GM21381 (cell line): ENCODE results near the gene AASDHPPT.

Experiments
- ATAC-seq: cut with Tn5 transposase; IDR thresholded peaks from one replicate; pipeline ENCODE4 v1.9.1; 2021; ENCODE audit warnings: mild to moderate bottlenecking, moderate library complexity; ENCODE audit not compliant: unreplicated experiment

The AASDHPPT gene

DNA sequence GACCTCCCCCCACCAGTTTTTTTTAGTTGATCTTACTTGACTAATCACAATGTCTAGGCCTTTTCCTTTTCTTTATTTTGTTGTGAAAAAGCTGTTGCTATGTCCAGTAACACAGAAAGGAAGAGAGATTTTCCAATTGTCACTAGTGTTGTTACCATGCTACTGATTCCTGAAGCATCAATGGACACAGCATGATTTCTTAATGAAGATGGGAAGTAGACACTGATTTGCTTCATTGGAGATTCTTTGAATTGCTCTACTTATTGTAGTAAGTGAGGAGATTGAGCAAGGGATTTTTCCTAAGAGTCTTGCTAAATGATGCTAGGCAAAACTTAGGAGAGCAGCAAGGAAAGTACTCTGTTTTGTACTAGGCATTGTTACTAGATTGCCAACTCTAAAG lies 4.6 kb downstream of the AASDHPPT start:
- ATAC-seq, result no peak

DNA sequence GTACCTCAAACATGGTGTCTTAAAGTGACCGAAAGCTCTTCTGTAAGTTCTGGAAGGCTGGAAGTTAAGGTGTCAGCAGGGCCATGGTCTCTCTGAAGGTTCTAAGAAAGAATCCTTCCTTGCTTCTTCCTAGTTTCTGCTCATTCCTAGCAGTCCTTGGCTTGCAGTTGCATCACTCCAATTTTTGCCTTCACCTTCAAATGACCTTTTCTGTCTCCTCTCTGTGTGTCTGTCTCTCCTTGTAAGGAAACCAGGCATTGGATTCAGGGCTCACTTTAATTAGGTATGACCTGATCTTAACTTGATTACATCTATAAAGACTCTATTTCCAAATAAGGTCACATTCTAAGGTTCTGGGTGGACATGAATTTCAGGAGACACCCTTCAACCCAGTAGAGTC lies 8.7 kb downstream of the AASDHPPT start:
- no peak for ATAC-seq

DNA sequence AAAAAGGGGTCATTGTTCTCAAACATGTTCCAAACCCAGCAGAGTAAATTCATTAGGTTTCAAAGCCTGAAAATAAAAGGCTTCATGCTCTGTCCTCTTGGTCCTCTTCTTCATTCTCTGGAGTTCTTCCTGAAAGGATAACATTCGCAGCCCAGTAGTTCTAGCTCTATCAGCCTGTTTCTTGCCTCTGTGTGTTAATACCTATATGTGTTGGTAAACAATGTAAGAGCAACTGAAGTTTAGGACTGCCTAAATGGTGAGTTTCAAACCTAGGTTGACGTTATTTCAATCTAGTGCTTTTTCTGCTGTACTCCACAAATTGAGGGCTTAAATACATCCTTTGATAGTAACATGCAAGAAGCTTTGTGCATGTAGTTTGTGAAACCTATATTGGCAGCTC lies 9.4 kb downstream of the AASDHPPT start:
- no peak for ATAC-seq

DNA sequence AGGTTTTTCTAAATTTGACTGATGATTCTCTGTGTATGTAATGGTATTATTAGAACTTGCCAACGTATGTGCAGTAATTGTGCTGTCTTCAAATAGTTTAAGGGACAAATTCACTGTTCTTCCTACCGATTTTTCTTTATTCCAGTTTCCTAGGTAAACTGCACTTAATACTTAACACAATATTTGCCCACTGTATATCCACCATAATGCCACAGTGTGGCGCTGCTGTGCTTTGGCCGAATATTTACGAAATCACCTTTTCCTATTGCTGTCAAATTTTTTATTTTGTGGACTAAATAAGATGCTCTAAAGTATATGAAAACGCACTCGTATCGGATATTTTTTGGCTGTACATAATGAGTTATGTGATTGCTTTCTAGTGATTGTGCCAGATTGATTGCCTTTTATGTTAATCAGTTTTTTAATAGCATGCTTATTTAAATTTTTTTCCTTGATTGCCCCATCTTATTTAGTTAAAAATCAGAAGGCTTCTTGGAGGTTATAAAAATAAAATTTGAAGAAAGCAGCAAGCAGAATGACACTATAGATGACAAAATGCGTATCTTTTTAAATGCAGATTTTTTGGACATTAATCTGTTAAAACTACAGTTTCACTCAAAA lies 10.5 kb downstream of the AASDHPPT start:
- ATAC-seq, result no peak

DNA sequence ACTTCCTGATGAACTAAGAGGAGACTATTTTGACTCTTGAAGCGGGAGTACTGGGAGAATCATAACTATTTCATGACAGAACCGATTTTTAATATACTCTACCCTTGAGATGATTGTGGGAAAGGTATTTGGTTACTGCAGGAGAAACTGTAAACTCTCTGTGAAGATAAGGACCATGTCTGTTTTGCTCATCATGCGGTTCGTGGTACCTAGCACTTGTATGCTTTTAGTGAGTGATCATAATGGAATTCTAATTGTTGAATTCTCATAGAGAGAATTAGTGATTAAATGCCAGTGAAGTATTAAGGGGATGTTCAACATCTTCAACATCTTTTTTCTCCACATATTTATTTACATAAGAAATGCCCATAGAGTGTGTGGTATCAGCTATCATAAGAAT lies 11.4 kb downstream of the AASDHPPT start:
- ATAC-seq, result no peak

DNA sequence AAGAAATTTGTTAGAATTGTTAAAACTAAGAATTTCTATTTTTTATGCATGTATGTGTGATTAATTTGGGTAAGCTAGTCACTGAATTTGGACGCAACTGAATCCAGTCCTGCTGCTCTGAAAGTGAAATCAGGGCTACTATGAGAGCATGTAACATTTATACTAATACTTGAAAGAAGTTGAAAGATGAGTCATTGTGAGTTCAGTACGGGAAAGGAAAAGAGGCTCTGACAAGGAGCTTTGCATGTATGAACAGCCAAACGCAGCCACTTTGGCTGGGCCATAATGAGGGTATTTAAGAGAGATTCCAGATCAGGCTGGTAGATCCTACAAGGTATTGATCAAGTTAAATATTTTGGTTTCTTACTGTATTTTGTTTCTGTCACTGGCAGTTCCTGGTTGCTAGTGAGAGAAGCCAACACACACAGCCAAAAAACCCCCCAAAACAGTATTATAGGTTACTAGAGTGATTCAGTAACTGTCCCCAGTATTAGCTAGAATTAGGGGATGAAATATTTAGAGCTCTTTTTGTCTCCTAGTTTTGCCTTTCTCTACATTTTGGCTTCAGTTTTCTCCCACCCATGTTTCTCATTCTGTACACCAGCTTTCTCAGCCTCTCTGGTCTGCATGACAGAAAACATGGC lies 14.1 kb downstream of the AASDHPPT start:
- ATAC-seq, result peak; percentile 98

DNA sequence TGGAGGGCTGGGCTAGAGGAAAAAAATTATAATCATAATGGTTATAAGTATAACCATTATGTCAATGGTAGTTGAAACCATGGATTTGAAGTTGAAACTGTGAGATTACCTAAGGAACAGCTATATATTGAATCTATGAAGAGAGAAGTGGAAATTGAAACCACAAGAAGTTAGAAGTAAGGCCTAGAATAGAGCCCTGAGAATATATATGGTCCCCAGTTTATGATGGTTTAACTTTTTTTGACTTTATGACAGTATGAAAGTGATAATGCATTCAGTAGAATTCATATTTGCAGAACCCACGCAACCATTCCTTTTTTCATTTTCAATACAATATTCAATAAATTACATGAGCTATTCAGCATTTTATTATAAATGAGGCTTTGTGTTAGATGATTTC lies 15.0 kb downstream of the AASDHPPT start:
- ATAC-seq, result no peak

DNA sequence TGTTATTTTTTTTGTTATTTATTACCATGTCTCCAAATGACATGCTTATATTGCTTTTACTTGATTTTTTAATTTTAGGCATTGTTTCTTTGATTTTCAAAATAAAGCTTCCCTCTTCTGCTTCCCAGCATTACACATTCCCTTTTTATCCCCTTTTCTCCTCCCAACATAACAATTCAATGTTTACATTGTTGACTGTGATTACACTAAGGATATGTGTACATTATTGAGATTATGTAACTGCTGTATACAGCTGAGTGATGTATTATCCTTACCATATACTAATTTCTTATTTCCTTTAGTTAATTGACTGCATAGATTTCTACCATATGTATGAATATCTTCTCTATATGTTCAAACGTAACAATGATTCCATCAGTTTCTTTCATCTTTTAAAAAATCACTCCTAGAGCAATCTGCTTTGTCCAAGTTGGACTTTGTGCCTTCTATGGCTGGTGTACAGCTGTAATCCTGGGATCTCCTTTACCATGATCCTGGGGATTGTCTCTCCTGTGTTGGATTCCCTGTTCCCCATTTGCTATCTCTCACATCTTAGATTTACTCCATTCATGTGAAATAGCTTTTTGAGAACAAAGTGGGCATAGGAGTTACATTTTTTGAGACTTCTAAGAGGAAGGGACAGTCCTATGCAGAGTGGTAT lies 21.6 kb downstream of the AASDHPPT start:
- ATAC-seq, result no peak

DNA sequence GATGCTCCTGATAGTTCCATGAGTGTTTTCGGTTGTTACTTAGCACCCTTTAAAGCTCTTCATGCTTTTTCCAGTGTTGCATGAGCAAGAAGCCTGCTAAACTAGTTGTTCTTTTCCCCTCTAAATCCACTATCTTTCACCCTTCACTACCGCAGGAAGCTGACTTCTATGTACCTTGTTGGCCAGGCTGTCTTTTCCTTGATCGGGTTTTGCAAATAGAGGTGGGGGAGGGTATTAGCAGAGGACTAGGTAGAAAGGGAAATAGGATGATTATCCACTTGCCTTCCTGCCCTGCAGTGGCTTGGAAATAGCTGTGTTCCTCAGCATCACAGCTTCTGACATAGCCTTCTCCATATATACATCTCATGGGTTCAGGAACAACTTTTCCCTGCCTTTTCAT lies 23.9 kb downstream of the AASDHPPT start:
- ATAC-seq, result no peak

DNA sequence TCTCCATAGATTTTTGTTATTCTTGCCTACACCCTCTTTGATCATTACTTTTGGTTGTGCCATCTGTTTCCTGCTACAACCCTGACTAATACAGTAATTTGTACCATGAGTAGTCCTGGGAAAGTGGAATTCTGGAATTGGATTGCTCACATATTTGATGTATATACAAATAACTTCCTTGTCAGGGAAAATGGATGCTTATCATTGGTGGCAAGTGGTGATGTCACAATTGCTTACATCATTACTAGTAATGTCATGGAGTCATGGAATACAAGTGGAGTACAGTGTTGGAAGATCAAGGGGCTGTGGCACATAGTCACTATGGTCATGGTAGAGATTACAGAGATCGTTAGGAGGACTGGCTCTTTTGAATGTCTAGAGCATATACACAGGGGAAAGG lies 24.4 kb downstream of the AASDHPPT start:
- ATAC-seq, result no peak

GRCh38 chr11:106105986-106106385 lies 28.5 kb downstream of the AASDHPPT start:
- no peak for ATAC-seq

GRCh38 chr11:106121570-106122320 lies 44.3 kb downstream of the AASDHPPT start:
- ATAC-seq, result no peak

- ATAC-seq, result no peak
These were observed 50.1 kb downstream of the AASDHPPT start for GRCh38 chr11:106127604-106128003.

GRCh38 chr11:106128740-106129139 lies 51.3 kb downstream of the AASDHPPT start:
- ATAC-seq, result no peak

- no peak for ATAC-seq
These were observed 54.5 kb downstream of the AASDHPPT start for GRCh38 chr11:106131998-106132397.

- ATAC-seq, result no peak
These were observed 55.3 kb downstream of the AASDHPPT start for GRCh38 chr11:106132582-106133354.

DNA sequence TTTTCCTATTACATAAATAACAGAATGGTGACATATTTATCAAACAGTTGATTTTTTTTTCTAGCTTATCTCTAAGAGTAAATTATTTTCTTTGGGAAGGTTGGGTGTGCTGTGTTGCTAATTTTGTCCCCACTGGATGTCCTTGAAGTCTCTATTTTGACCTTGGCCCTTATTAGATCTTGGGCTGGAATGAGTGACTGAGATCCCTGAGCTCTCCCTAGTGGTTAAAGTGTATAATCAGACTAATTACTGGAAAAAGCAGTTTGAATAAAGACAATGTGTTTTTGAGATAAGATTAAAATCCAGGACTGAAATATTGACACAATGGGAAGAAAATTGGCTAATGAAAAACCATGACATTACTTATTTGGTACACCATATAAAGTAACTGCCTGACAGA lies 56.1 kb downstream of the AASDHPPT start:
- no peak for ATAC-seq

GRCh38 chr11:106137061-106137460 lies 59.6 kb downstream of the AASDHPPT start:
- ATAC-seq, result no peak

DNA sequence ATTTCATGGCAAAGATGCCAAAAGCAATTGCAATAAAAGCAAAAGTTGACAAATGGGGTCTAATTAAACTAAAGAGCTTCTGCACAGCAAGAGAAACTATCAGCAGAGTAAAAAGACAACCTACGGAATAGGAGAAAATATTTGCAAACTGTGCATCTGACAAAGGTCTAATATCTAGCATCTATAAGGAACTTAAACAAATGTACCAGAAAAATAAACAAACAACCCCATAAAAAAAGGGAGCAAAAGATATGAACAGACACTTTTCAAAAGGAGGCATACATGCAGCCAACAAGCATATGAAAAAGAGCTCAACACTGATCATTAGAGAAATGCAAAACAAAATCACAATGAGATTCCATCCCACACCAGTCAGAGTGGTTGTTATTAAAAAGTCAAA lies 60.3 kb downstream of the AASDHPPT start:
- no peak for ATAC-seq
